Neural progenitor cell (in vitro differentiated cells): ENCODE measurements around the gene LRRTM4.

Experiments
- CTCF ChIP-seq: fragments of 200-600 bp; sonication (generic); IDR thresholded peaks from 2 replicates; pipeline ENCODE4 v1.5.1; 2017; ENCODE audit warnings: antibody characterized with exemption, mild to moderate bottlenecking
- EZH2 ChIP-seq: fragments of 200-600 bp; sonication (generic); IDR thresholded peaks from 2 replicates; pipeline ENCODE4 v1.6.1; 2017; ENCODE audit warnings: antibody characterized with exemption, mild to moderate bottlenecking, moderate library complexity
- EZH2phosphoT487 ChIP-seq: fragments of 200-600 bp; sonication (generic); IDR thresholded peaks from 2 replicates; pipeline ENCODE4 v1.6.1; 2017; ENCODE audit warnings: antibody characterized with exemption

- TF ChIP-seq EZH2phosphoT487, result no peak
- no peak for TF ChIP-seq CTCF
- TF ChIP-seq EZH2, result no peak
Observed at GRCh38 chr2:77519888-77520506, 2.2 kb downstream of the LRRTM4 start.
